ENCODE results near the gene FFAR4.

Gene FFAR4

DNA sequence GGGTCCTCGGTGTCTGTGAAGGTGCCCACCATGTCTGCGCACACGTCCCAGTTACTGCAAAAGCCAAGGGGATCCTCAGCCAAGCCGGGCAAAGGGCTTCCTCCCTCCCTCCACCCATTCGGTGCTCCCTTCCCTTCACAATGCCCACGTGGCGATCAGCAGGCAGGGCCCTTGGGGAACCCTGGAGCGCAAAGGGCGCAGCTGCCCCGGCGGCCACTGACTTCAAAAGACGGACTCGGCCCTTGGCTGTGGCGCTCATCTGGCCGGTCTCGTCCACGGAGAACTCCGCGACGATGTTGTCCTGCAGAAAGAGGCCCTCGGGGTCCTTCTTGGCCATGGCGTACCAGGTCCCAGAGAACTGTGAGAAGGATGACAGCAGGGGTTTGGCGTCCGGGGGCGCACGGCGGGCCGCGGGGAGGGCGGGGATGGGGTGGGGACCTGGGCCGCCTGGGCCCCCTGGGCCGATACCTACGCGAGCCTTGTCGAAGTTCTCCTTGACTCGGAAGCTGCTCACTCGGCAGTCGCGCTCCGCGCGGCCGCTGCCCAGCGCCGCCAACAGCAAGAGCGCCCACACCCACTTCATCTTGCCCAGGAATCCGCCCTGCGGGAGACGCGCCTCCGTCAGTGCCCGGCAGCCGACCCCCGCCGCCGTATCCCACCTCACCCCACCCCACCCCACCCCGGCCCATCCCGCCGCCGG lies 34.1 kb downstream of the FFAR4 start:
- no peak for DNase-seq (ENCODE audit: low read depth)

DNA sequence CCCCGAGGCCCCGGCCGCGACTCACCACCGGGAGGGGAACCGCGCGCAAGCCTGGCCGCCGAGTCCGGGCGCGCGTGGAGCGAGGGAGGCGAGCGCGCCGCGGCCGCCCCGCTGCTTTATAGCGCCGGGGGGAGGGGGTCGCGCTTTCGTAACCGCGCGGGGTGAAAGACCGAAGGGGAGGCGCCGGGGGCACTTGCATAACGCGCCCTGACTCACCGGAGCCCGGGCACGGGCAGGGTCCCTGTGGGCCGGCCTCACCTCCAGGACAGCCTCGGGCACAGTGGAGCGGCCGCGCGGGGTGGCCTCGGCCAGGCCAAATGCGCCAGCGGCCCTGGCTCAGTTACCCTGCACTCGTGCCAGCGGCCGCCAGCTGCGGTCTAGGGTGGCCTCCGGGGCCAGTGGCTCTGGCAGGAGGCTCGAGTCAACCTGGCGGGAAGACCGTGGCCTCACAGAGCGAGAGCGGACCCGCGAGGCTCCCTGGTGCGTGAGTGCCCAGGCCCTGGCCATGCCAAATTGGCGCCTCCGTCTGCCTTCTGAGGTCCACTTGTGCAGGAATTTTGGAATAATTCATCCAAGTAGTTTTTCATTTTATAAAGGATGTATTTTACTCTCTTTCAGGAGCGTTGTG lies 34.8 kb downstream of the FFAR4 start, which contains the start of gene RBP4:
RBP4 (minus strand) TSS at position 90 of the 628 bp plus-strand sequence. CDS start 207 bp downstream, outside the sequence.
- no peak for DNase-seq (ENCODE audit: low read depth)

DNA sequence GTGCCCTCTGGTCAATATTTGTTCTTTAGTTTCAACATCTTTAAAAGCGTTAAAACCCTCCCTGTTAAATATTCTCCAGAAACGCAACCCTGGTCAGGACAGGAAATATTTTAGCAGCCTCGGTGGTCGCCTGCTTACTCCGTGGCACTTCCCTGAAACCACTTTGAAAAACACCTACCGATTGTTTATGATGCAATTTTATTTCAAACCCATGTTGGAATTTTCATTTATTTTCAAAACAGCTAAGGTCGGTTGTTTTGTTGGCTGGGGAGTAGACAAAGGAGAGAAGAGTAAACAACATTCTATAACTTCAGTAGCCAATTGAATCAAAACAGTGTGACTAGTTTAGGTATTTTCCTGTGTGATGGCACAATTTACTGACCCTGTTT lies 35.3 kb downstream of the FFAR4 start:
- DNase-seq (ENCODE audit: low read depth): no peak

DNA sequence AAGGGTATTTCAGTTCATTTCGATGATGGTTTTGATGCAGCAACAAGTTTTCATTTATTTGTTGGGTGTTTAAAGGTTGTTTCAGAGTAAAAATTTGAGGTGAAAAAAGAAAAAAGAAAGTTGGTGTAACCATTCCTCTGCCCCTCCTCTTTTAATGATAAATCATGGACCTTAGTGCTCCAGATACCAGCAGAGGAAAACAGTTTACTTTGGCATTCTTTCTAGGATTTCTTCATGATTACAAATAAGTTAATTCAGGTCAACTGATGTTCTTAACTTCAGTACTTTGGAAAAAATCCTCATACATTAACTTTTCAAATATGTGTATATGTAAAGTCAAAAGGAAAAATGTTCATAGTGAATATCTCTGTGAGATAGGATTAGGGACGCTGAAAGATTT lies 36.6 kb downstream of the FFAR4 start:
- no peak for DNase-seq (ENCODE audit: low read depth)

DNA sequence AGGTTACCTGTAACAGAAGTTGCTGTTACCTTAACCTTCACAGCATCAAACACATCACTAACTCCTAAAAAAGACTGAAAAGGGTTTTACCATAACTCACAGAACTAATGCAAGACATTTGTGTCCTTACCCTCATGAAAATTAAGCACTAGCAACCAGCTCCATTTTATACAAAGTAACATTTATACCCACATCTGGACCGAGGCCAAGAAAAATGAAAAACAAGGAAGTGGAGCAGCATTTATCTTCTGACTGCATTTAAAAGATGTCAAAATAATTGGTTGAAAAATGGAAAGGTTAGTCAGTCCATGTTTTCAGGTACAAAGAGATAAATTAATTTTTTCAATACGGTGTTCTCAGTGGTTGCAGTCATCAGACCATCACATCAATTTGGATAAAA lies 37.7 kb downstream of the FFAR4 start:
- no peak for DNase-seq (ENCODE audit: low read depth)

DNA sequence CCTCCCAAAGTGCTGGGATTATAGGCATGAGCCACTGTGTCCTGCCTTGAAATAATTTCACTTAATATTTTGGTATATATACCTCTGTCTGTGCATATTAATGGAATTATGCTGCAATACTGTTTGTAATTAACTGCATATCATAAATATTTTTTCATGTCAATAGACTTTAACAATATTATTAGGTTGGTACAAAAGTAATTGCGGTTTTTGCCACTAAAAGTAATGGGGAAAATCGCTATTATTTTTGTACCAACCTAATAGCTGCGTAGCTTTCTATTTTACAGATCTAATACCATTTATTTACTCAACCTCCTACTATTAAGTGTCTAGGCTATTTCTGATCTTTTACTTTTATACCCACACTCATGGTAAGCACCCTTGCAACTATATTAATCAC lies 42.0 kb downstream of the FFAR4 start:
- DNase-seq (ENCODE audit: low read depth): no peak

DNA sequence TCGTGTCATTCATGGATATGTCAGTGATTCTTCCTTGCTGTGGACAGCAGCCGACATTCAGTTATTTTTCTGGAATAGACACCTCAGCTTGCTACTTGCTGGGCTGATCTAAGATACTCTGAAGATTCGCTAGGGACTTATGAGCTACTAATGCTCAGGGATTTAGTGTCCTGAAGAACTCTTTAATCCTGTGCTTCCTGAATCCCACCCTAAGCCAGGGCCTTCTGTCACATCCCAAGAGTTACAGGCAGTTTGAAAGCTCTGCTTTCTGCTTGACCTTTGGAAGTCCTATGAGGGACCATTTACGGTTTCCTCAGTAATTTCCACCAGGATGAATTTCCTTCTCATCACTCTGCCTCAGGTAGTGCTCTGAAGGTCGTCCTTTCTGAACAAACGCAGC lies 45.8 kb downstream of the FFAR4 start, which contains the start of gene PDE6C:
PDE6C (plus strand) TSS at position 227 of the 400 bp plus-strand sequence. CDS start 189 bp downstream, outside the sequence.
- no peak for DNase-seq (ENCODE audit: low read depth)

DNA sequence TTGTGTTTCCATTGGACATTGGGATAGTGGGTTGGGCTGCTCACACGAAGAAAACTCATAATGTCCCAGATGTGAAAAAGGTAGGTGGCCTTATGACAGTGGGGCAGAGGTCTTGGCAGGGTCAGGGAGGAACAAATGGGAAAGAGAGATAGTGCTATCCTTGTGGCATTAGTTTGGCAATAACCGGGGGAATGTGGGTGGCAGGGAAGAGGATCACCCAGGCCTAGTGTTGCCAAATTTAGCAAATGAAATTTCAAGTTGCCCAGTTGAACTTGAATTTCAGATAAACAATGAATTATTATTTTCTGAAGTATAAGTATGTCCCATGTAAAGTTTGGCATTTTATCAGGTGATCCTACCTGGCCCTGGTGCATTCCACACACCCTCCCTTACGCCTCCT lies 46.7 kb downstream of the FFAR4 start:
- no peak for DNase-seq (ENCODE audit: low read depth)

DNA sequence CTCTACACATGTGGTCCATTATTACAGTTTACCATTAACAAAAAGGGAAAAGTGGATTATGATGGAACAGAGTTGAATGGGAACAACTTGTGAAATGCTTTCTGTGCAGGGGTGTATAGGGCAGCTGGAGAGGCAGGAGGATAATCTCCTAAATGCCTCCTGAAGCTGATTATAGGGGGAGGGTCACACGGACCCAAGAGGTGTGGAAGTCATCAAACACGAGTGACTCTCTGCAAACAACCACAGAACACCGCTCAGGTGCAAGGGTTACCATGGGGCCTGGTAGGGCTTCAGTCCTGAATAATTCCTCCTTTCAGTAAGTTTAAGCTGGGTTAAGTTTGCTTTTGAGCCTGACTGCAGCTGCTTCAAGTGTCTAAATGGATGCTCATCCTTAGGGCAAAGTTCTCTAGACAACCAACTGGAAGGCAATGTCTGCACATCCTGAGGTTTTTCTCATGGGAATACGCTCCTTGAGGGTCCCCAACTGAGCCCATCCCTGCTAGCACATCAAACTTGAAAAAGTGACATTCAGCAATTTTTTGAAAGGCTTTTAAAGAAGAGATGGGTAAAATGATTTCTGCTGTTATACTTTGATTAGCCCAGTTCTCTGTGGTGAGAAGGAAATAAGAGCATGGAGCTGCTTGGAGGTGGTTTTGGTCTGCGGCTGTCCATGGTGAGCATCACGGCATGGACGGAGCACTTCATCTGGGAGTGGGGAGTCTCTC lies 47.8 kb downstream of the FFAR4 start:
- no peak for DNase-seq (ENCODE audit: low read depth)

DNA sequence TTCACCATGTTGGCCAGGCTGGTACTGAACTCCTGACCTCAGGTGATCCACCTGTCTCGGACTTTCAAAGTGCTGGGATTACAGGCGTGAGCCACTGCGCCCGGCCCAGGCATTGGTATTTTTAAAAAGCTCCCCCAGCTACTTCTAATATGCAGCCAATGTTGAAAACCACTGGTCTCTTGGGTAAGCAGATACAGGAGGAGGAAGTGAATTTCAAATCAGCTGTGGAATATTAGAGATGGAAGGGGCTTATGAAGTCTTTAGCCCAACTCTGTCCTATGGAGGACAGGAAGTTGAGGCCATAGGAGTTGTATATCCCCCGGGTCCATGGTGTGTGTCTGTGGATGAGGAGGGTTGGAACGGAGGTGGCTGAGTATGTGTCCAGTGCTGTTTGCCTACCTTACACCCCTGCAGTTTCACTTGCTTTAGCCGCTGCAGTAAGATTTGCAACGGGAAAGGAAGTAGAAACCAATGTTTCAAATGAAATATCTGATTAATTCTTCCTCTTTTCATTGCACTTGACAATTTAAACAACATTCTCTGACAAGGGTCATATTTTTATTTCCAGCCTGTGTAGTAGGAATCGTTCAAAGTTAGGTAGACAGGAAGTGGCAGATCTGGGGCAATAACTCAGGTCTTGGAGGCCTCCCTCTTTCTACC lies 49.2 kb downstream of the FFAR4 start:
- no peak for DNase-seq (ENCODE audit: low read depth)

DNA sequence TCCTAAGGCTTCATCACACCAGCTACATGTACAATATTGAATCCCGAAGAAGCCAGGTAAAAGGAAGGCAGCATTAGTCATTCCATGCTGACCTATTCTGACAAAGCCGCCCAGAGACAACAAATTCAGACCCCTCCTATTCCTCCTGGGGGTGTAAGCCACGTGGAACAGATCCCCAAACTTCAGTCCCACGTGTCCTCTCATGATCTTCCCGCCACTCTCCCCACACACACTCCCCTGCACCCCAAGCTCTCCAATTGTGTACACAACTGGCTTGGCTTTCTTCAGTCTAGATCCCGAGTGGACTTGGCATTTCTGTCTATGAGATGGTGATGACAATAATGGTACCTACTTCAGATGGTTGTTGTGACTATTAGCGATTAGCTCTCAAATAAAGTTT lies 54.5 kb downstream of the FFAR4 start:
- no peak for DNase-seq (ENCODE audit: low read depth)

DNA sequence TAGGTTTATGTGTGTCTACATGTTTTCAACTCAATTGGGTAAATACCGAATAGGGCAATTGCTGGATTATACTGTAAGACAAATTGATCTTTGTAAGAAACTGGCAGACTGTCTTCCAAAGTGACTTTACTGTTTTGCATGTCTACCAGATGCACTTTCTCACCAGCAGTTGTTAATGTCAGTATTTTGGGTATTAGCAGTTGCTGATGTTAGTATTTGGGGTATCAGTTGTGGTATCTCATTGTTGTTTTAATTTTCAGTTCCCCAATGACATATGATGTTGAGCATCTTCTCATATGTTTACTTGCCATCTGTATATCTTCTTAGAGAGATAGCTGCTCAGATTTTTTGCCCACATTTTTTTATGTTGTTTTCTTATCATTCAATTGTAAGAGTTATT lies 56.5 kb downstream of the FFAR4 start:
- no peak for DNase-seq (ENCODE audit: low read depth)

DNA sequence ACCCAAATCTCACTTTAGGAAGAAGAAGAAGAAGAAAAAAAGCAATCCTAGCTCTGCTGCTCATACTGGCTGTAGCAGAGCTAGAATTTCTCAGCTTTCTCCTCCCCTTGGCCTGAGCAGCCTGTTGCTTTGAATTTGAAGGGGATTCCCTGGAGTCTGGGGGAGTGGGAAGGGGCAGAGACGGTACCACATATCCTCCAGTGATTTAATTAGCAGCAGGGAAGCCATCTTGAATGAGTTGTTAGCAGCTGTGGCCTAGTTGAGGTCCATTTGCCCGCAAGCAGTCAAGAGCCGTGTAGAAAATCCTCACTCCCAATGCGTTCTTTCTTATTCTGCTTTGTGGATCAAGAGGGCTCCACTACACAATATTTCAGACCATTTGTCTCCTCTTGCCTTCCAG lies 62.4 kb downstream of the FFAR4 start:
- no peak for DNase-seq (ENCODE audit: low read depth)

DNA sequence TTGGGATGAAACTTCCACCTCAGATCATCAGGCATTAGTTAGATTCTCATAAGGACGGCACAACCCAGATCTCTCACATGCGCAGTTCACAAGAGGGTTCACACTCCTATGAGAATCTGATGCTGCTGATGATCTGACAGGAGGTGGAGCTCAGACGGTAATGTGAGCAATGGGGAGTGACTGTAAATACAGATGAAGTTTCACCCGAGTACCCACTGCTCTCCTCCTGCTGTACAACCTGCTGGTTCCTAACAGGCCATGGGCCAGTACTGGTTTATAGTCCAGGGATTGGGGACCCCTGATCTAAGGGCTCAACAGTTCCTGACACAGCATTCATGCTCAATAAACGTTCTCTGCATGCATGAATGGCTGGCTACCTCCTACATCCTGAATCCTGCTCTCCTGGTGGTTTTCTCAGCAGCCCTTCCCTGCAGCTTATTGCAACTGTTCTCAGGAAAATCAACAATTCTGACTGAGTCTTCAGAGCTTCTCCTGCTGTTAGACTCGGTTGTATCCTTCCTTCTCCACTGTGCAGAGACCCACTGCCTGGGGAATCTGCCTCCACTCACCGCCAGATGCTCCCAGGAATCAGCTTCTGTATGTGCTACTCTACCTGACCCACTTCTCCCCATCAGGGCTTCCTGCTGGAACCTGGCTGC lies 63.3 kb downstream of the FFAR4 start:
- no peak for DNase-seq (ENCODE audit: low read depth)

DNA sequence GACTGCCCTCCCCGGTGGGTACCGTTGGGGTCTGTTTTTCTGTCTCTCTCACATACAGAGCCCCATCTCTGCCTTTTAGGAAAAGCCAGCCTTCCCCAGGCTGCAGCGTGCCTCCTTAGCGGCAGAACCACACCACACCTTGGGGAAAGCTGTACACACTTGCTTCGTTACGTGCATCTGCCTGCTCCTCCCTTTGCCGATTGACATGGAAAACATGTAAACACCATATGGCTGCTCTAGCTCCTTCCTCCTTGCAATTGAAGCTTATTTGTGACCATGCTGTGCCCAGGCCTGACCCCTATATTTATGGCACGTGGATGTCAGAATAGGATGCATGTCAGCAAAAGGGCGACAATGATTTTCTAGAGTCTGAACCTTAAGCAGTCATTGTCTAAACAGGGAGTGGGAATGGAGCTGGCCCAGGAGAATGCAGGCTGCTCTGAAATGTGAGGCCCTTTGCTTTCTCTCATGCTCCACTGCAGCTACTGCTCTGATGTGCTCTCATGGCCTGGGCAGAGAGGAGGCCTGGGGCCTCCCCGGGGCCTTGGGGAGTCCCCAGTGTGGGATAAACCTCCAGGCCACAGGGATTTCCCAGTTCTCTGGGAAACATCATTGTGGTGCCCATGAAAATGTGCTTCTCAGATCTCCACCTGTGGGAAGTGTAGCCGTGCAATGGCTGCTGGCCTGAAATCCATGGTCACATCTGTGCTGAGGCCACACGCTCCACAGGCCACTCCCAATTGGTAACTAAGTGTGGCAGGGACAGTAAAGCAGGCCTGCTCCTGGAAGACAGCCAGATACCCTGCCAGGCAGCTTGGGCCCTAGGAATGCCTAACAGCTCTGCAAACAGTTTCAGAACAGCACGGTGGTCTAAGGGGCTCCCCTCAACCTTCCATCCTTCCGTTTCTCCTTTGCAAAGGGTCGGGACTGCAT lies 64.4 kb downstream of the FFAR4 start:
- DNase-seq (ENCODE audit: low read depth): no peak
